ENCODE data around the gene SATL1. TPM values are rescaled to one million over a fixed set of nuclear protein-coding genes. Genes with fewer than 3 reads are reported as not detected.
"Not testable (repeated sequence)": the region's sequence is repeated elsewhere in the genome, so short reads cannot be mapped to it uniquely, and the experiment has no call there.

The SATL1 gene, protein sequence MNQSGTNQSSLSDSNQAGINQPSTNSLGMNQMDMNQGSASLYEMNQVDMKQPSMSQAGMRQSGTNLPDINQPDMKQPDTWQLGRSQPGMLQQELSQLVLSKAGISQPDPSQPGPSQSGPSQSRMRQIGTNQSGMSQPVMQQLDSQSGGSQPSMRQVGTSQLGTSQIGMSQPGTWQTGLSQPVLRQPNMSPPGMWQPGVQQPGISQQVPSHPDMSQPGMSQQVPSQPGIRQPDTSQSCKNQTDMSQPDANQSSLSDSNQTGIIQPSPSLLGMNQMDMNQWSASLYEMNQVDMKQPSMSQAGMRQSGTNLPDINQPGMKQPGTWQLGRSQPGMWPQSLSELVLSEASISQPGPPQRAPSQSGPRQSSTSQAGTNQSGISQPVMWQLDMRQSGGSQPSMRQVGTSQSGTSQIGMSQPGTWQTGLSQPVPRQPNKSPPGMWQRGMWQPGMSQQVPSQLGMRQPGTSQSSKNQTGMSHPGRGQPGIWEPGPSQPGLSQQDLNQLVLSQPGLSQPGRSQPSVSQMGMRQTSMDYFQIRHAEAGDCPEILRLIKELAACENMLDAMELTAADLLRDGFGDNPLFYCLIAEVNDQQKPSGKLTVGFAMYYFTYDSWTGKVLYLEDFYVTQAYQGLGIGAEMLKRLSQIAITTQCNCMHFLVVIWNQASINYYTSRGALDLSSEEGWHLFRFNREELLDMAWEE
- total RNA-seq, result not detected

DNA sequence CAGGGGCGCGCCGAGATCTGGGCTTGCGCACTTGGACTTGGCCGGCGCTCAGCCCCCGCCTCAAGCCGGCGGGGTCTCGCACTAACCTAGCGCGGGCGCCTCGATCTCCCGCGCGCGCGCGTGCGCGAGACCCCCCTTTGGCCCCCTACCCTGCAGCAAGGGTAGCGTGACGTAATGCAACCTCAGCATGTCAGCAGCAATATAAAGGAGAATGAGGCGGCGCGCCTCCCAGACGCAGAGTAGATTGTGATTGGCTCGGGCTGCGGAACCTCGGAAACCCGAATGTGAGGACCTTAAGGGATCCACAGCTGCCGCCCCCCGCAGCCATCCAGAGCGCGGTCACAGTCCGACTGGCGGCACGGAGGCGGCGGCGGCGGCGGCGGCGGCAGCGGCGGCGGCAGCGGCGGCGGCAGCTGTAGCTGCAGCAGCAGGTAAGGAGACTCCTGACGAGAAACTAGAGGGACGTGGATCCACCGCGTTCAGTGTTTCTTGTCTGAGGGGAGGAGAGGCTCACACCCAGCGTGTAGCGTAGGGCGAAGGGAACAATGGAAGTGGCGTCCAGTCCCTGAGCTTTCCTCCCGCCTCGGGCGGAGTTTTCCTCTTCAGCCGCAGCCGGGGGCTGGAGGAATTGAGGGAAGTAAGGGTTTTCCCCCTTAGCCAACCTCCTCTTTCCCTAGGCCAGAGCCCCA lies at the start of gene SATL1, which contains the start of gene ZNF711:
TSS of gene SATL1 (minus strand) at position 19 of the 689 bp plus-strand sequence. CDS start 134,811 bp downstream, outside the sequence.
TSS of gene ZNF711 (plus strand) at position 231 of the 689 bp plus-strand sequence. CDS start 3,582 bp downstream, outside the sequence.
- DNase-seq, result no peak

DNA sequence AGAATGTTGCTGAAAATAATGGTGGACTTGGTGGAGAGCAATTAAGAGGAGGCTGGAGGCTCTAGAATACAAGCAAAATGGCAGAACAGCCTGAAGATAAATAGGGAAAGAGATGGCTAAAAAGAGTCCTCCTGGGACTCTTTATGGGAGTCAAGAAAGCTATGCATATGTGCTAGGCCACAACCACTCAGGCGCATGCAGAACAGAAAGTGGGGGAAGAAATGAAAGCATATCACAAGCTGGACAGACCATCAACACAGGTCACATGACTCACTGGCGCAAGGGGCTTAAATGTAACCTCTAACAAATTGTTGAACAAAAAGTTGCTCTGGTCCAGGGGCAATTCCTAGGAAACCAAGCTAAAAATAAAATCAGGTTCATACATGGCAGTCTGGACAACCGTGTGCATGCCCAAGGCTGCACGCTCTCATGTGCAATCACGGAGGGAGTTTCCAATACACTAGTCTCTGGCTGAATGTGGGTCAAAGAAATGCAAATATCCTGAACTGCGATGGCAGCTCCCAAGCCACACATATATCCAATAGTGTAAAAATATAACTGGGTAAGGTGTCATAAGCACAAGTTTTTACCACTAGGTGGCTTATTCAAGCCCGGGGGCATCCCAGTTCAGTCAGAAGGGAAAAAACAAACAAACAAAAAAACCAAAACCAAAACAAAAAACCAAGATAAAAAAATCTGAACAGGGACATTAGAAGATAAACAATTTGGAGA lies 45.6 kb upstream of the SATL1 start:
- DNase-seq, result no peak

DNA sequence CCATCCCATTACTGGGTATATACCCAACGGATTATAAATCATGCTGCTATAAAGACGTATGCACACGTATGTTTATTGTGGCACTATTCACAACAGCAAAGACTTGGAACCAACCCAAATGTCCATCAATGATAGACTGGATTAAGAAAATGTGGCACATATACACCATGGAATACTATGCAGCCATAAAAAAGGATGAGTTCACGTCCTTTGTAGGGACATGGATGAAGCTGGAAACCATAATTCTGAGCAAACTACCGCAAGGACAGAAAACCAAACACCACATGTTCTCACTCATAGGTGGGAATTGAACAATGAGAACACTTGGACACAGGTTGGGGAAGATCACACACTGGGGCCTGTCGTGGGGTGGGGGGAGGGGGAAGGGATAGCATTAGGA lies 41.7 kb upstream of the SATL1 start:
- not testable (repeated sequence) for DNase-seq

DNA sequence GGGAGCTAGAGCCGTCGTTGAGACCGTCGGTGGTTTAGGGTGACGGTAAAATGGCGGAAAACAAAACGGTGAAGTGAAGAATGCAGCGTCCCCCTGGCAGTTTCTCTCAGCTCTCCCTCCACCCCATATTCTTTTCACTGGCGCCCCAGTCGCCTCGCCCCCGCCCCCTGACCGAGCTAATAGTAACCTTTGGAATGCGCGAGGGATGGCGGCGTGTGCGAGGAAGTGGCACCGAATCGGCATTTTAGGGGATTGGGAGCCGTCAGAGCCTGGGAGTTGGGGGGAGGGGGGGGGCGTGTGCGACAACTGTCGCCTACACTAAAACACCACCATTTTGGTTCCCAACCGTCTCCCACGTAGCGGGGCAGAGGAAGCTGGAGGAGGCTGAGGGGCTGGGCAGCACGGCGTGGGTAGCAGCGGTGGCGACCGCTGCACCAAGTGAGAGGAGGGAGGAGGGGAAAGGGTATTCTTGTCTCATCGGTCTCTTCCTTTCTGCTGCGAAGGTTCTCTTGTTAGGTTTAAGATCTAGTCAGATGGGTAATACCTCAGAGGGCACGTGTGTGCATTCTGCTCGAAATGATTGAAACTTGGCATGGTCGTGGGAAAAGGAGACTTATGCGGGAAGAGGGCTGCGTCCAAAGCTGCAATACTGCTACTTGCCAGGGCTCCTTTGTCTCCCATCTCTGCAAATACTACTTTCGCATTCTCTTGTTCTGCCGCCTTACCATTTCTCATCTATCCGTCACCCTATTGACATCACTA lies 1.1 kb upstream of the SATL1 start:
- DNase-seq, result no peak

DNA sequence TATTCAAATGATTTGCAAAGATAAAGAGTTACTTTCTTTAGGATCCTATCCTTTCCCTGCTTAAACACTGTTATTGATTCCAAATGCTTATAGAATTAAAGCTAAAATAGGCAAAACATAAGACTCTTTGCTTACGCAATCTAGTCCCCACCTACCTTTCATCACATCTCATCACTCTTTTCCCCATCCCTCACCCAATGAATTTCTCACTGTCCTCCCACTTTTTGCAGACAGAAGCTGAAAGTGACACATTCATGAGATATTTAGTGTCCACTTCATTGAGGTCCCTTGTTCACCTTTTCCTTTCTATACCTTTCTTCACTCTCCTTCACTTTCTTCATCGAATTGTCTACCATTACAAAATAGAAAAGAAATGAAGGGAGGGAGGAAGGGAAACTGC lies 424 bp downstream of the SATL1 start:
- no peak for DNase-seq

DNA sequence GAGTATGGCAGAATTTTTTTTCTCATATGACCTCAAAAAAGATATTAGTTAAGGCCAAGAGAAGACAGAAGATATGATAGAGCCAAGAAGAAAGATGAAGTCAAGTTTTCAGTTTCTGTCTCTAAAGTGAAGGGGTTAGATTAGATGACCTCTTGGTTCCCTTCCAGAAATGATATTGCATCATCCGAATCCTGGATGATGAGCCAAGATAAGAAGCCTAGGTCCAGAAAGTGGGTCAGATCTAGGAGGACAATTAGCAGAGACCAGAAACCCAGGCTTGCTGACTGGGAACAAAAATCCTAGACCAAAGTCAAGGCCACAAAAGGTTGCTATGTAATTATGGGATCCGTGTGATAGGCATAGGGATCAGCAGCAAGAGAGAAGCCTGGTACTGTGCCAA lies 20.2 kb downstream of the SATL1 start:
- DNase-seq, result no peak

DNA sequence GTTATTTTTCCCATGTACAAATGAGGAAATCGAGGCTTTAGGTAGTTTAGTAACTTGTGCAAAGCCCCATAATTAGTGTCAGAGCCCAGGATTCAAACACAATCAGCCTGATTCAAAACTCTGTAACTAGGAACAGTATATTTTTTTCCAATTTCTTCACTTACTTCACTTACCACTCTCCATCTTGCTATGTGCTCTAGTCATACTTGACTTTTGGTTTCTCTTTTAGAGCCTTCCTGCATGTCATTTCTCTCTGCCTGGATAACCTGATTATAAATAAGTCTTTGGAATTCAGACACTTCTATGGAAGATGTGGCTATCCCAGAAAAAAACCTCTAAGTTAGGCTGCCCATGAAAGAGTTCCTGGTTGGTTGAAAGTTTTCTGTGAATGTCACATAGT lies 22.2 kb downstream of the SATL1 start:
- DNase-seq, result no peak

DNA sequence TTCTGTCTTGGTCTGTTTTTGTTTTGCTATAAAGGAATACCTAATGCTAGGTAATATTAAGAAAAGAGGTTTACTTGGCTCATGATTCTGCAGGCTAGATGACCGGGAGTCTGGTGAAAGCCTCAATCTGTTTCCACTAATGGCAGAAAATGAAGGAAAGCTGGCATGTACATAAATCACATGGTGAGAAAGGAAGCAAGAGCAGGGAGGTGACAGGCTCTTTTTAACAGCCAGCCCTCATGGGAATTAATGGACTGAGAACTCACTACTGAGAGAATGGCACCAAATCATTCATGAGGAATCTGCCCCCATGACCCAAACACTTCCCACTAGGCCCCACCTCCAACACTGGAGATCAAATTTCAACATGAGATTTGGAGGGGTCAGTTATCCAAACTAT lies 27.6 kb downstream of the SATL1 start:
- no peak for DNase-seq

DNA sequence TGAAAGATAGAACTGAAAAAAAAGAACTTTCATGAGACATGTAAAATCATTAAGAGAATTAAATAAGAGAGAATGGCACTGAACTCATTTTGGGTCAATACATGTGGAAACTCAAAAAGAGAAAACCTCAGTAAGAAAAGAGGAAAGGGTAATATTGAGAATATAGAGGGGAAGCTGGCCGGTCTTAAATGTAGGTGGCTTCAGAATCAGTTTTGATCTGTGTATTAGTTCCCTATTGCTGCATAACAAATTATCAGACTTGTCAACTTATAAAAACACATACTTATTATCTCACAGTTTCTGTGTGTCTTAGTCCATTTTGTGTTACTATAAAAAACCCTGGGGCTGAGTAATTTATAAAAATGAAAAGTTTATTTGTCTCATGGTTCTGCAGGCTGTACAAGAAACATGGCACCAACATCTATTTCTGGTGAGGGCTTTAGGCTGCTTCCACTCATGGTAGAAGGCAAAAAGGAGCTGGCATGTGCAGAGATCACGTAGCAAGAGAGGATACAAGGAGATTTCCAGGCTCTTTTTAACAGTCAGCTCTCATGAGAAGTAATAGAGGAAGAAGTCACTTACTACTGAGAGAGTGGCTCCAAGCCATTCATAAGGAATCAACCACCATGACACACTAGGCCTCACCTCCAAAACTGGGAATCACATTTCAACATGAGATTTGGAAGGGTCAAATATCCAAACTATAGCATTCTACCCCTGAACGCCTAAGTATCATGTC lies 29.6 kb downstream of the SATL1 start:
- no peak for DNase-seq

DNA sequence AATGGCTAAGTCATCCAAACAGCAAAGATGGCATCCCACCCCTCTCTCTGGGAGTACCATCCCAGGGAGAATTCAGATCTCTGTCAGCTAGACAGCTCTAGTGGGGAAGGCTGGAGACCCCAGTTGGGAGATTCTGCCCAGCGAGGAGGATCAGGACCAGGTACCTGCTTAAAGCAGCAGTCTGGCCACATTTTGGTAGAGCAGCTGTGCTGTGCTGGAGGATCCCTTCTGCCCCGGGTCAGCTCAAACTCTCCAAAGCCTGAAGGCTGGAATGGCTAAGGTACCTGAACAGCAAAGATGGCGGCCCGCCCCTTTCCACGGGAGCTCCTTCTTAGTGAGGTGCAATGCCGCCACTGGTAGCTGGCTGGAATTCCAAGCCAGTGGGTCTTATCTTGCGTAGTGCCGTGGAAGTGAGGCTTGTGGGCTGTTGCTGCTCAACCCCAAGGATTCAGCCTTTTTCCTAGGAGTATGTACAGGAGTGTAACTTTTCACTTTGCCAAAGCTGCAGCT lies 40.1 kb downstream of the SATL1 start:
- DNase-seq, result no peak

DNA sequence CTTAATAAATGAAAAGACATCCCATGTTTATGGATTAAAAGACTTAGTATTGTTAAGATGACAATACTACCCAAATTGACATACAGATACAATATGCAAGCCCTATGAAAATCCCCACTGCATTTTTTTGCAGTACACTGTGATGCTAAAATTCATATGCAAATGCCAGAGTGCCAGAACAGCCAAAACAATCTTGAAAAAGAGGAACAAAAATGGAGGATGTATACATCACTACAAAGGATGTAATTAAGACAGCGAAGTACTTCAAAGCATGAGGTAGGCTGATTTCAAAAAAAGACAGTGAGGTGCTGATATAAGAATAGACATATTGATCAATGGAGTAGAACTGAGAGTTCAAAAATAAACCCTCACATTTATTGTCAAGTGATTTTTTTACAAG lies 47.3 kb downstream of the SATL1 start:
- DNase-seq, result no peak

DNA sequence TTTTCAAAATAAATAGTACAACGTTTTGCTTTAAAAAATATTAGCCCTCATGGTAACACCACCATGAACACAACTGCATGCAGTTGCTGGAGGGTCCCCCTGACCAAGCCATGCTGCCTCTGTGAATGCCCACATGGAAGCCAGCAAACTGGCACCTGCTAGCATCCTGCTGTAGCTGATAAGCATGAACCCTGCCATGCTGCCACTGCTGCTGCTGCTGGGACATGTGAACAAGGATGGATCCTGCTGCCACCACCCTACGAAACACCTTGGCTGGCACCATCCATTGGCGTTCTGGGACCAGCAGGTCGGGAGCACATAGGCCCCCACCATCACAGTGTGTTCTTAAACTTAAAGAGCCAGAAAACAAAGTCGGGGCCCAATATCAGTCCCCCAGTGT lies 83.9 kb downstream of the SATL1 start:
- DNase-seq, result no peak

DNA sequence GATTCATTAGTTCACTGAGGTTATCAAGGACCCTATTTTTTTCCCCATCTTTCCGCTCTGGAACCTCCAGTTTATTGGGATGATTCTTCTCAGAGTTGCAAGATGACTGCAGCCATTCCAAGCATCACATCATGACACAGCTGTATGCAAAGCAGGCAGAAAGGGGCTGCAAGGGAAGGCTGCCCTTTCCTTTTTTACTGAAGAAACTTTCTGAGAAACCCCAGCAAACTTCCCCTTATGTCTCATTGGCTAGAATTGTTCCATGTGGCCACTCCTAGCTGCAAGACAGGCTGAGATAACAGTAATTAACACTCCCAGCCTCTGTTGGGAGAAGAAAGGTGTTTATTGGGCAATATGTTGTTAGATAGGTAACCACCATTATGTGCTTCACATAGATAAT lies 102.6 kb downstream of the SATL1 start:
- DNase-seq, result no peak

DNA sequence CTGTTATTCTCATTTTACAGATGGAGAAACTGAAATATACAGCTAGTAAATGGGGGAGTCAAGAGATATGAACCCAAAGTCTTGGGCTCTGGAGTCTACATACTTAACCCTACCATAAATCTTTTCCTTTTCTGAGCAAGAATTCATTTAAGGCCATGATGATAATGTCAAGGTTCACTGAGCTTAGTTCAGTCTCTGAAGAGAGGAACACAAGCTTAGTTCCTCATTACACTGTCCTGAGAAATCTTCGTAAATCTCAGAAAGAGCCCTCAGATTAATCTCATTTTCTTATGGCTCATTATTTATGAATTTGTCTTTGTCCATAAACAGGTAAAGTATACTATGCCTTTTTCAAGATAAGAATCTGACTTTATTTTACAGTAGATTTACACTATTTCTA lies 104.2 kb downstream of the SATL1 start:
- DNase-seq, result no peak

DNA sequence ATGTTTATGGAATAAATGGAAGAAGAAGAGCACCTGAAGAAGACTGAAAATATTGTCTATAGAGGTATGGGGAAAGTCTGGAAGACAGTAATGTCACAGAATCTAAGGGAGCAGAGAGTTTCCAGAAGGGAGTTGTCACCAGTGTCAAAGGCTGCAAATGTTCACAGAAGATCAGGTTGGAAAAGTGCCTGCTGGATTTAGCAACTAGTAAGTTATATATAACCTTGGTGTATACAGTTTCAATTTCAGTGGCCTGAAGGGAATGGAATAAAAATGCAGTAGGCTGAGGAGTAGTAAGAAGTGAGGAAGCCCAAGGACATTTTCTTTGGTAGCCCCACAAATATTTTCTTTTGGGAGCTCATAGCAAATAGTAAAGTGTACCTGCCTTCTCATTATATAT lies 107.2 kb downstream of the SATL1 start:
- DNase-seq, result no peak

DNA sequence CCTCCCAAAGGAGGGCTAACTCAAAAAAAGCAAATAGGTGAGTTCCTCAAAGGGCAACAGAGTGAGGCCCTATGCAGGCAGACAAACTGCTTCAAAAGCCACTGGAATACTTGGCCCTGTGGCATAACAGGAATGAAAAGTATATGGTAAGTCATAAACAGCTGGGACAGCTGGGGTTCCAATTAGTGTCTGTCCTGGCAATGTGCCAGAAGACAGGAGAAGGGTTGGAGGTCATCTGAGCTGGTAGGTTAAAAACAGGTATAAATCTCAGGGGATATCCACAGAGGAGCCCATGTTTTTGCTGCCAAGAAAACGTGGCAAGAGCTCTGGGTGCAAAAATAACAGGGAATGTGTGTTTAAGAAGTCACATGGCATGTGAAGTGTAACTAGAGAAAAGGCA lies 128.3 kb downstream of the SATL1 start:
- no peak for DNase-seq

DNA sequence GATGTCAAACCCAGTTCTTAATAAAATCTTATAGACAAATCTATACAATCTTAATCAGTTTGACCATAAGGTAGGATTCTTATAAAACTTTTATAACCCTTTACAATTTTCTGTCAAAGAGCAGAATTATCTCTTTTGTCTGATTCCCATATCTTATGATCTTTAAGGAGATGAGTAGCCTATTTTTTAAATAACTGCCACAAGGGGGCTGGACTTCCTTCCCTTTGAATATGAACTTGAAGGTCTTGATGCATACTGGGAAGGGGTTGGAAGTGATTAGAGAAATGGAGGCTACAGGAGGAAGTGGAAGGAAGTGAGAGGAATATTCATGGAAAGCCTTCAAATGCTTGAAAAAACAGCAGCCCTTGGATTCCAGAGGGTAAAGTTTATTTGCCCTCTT lies 128.8 kb downstream of the SATL1 start:
- no peak for DNase-seq

DNA sequence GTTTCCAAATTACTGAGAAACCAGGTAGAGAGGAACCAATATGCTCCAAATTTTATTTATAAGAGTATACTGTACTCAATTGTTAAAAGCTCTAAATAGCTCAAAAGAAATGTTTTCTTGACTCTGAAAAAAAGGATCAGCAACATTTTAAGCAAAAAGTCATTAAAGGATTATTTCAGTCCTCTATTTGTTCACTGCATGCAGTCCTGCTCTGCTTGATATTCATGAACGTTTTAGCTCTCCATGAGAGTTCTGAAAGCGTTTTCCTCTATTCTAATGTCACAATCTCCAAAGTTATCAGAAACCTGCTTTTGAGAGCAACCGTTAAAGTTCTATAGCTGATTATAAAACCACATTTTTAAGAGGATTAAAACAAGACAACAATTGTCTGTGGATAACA lies 129.4 kb downstream of the SATL1 start:
- DNase-seq, result no peak

DNA sequence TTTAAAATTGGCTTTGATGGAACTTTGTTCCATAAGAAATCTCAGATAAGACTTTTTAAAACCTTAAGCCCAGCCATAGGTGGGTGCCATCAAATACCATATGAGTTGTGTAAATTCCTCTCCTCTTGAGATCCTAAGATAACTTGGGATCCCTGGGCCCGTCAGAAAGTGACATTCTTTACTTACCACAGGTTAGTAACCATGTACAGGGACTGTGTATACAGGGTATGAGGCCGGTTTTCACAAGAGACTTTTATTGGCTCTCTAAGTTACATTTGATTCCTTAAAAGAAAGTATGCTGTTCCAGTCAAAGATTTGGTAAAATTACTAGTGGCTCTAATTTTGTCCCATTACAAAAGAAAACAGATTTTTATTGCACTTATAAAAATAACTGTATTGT lies 129.8 kb downstream of the SATL1 start:
- DNase-seq, result no peak

DNA sequence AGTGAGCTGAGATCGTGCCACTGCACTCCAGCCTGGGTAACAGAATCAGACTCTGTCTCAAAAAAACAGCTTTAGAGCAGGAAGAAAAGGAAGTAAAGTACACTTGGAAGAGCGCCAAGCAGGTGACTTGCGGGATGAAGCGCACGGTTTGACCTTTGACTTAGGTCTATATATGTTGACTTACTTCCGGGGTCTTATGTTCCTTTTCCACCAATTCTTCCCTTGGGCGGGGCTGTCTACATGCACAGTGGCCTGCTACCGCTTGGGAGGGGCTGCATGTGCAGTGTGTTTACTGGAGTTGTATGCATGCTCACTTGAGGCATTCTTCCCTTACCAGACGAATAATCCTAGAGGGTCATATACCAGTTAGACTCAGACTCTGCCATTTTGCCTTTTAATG lies 131.3 kb downstream of the SATL1 start:
- no peak for DNase-seq

DNA sequence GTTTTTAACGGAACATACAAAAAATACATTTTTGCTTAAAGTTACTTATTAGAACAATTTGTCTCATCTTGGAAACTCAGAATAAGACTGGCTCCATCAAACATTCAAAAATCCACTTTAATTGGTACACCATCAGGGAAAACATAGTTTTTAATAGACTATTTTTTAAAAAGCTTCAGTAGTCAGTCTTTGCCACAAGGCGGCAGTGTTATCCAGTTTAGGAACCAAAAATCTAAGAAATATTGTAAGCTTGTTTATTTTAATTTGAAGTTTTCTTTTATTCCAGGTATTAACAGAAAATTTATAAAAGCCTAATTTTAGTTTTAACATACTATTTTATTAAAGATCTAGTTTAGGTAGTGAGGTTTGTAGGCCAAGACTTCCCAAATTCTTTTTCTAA lies 132.2 kb downstream of the SATL1 start:
- DNase-seq, result no peak
